PC-3 (cell line): Measurements from ENCODE around the gene IFNW1. TPM values are rescaled to one million over a fixed set of nuclear protein-coding genes. Genes with fewer than 3 reads are reported as not detected.

Experiments used
- ATAC-seq: fragments of 200-7000 bp; cut with Tn5 transposase; 2 replicates; pipeline ENCODE4 v1.9.1; 2020; ENCODE audit warnings: mild to moderate bottlenecking, moderate library complexity
- BruUV-seq: library from RNA; stranded (reverse); fragments of 400-500 nt; replicated peaks from 2 replicates; lab custom pipeline; 2021; lab: Mats Ljungman, UMichigan
- CTCF ChIA-PET: fragments of 300-600 bp; sonication (Branson Sonifier 250); formaldehyde crosslinking; loops from one replicate; lab custom pipeline; 2022; ENCODE audit warnings: antibody characterized with exemption; lab: Charles Lee
- POLR2A ChIA-PET: fragments of 300-600 bp; sonication (Branson Sonifier 250); formaldehyde crosslinking; loops from one replicate; lab custom pipeline; 2022; ENCODE audit warnings: antibody characterized with exemption; ENCODE audit not compliant: unreplicated experiment; lab: Charles Lee
- DNase-seq: peaks from one replicate; pipeline ENCODE4 v3.0.0-alpha.2; 2015
- H2AFZ ChIP-seq: fragments of 300-600 bp; sonication (generic); 2 replicates; pipeline ENCODE4 v1.6.0; 2016; ENCODE audit warnings: antibody characterized with exemption, low read length
- H3F3A ChIP-seq: fragments of 300-600 bp; sonication (generic); one replicate; pipeline ENCODE4 v1.6.0; 2017; ENCODE audit warnings: antibody characterized with exemption, low read length, control low read depth, mild to moderate bottlenecking; ENCODE audit not compliant: unreplicated experiment
- H3K27ac ChIP-seq: fragments of 300-600 bp; sonication (generic); 2 replicates; pipeline ENCODE4 v1.5.1; 2016; ENCODE audit warnings: mild to moderate bottlenecking, low read length
- H3K27me3 ChIP-seq: fragments of 300-600 bp; sonication (generic); 2 replicates; pipeline ENCODE4 v1.6.1; 2016; ENCODE audit warnings: low read length, mixed read lengths
- H3K36me3 ChIP-seq: fragments of 300-600 bp; sonication (generic); 2 replicates; pipeline ENCODE4 v1.6.1; 2016; ENCODE audit warnings: low read depth, mixed run types, low read length, mixed read lengths
- H3K4me1 ChIP-seq: fragments of 300-600 bp; sonication (generic); 2 replicates; pipeline ENCODE4 v1.5.1; 2016; ENCODE audit warnings: low read length; ENCODE audit not compliant: insufficient read depth
- H3K4me2 ChIP-seq: fragments of 300-600 bp; sonication (generic); 2 replicates; pipeline ENCODE4 v1.6.0; 2016; ENCODE audit warnings: low read length
- H3K4me3 ChIP-seq: fragments of 300-600 bp; sonication (generic); 2 replicates; pipeline ENCODE4 v1.5.1; 2016; ENCODE audit warnings: mild to moderate bottlenecking, low read length, mixed read lengths
- H3K79me2 ChIP-seq: fragments of 300-600 bp; sonication (generic); 2 replicates; pipeline ENCODE4 v1.6.1; 2017; ENCODE audit warnings: low read length, mixed read lengths
- H3K9ac ChIP-seq: fragments of 300-600 bp; sonication (generic); 2 replicates; pipeline ENCODE4 v1.6.0; 2016; ENCODE audit warnings: mild to moderate bottlenecking, low read length
- H3K9me2 ChIP-seq: fragments of 300-600 bp; sonication (generic); replicated peaks from 2 replicates; pipeline ENCODE4 v1.6.1; 2016; ENCODE audit warnings: mixed run types, low read length, mixed read lengths
- H3K9me3 ChIP-seq: fragments of 300-600 bp; sonication (generic); 2 replicates; pipeline ENCODE4 v1.6.1; 2016; ENCODE audit warnings: low read length, mixed read lengths
- H4K20me1 ChIP-seq: fragments of 300-600 bp; sonication (generic); 2 replicates; pipeline ENCODE4 v1.6.1; 2016; ENCODE audit warnings: low read length, mixed read lengths
- CTCF ChIP-seq: fragments of 300-600 bp; sonication (generic); conservative IDR thresholded peaks from 2 replicates; pipeline ENCODE4 v1.5.1; 2017; ENCODE audit warnings: antibody characterized with exemption, low read depth, mild to moderate bottlenecking, low read length
- EZH2 ChIP-seq: fragments of 300-600 bp; sonication (generic); IDR thresholded peaks from one replicate; pipeline ENCODE4 v1.6.1; 2017; ENCODE audit warnings: antibody characterized with exemption, mild to moderate bottlenecking, low read length; ENCODE audit not compliant: unreplicated experiment
- EZH2phosphoT487 ChIP-seq: fragments of 300-600 bp; sonication (generic); IDR thresholded peaks from 2 replicates; pipeline ENCODE4 v1.6.1; 2018; ENCODE audit warnings: mild to moderate bottlenecking, antibody characterized with exemption, low read length, borderline replicate concordance
- intact Hi-C: fragments of 100-400 bp; cut with micrococcal nuclease; formaldehyde crosslinking; loops from 2 replicates; pipeline ENCODE4 v1.9.0; 2023
- total RNA-seq: library from RNA; depleted of rRNA; stranded (reverse); fragments of >200 nt; gene quantifications from 2 replicates; pipeline ENCODE4 v1.2.3, GENCODE V29; 2014

Gene IFNW1
- total RNA-seq, 1 experiment from 2014 or later: not detected

DNA sequence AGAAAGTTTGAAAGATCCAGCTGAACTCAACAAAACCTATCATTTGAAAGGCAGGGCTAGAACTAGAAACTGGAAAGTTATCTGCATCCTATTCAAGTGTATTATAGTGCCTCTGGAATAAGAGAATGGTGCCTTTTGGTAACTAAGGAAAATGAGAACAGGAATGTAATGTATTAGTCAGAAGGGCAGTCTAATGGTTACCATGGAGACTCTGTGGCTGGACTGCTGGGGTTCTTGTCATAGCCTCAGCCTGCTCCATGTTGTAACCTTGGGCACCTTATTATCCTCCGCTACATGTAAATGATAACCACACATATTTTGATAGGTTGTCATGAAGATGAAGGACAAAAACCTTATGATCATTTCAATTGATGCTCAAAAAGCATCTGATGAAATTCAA is 39.3 kb downstream of the IFNW1 start:
- TF ChIP-seq EZH2phosphoT487: no peak
- TF ChIP-seq CTCF: no peak
- no peak for TF ChIP-seq EZH2

DNA sequence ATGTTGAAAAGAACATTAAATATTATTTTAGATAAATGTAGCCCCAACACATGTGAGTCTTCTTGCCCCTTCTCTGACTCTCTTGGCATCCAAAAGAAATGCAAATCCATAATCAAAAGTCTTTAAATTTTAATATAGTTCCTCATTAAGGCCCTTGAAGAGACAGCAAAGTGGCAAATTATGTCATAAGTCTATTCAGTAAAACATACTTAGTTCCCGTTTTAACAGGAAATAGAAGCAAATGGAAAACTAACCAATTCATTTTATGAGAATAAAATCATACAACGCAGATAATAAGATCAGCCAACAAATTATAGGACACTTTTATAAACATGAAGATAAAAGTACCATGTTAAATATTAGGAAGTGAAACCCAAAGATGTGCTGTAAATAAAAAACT is 43.8 kb downstream of the IFNW1 start:
- CTCF ChIA-PET: no interaction called here
- no peak for ATAC-seq

More for the DNA sequence above, 39.3 kb downstream of the IFNW1 start:
- no peak overlapping the region for H3K9ac ChIP-seq
- H4K20me1 ChIP-seq: no peaks in the 10 kb centered on the region
- no peak overlapping the region for H3K27ac ChIP-seq
- no peaks in the 10 kb centered on the region for H3K79me2 ChIP-seq
- H3K9me3 ChIP-seq: no peaks in the 10 kb centered on the region
- ATAC-seq (no peak), DNase-seq (no peak)
- no TSS peak for BruUV-seq
- no peak overlapping the region for H3K4me2 ChIP-seq
- ChIA-PET CTCF (no interaction called here), POLR2A (no interaction called here)
- no peaks in the 10 kb centered on the region for H3F3A ChIP-seq
- intact Hi-C loops: loop anchor here (5.0 to 10.0 kb wide), 3 partner anchors 115 to 748 kb away; no protein-coding TSS in a partner anchor
- H3K9me2 ChIP-seq: no peaks in the 10 kb centered on the region
- no peak overlapping the region for H3K4me3 ChIP-seq
- H3K36me3 ChIP-seq: no peaks in the 10 kb centered on the region
- no peaks in the 10 kb centered on the region for H3K4me1 ChIP-seq
- H2AFZ ChIP-seq: no peak overlapping the region
- H3K27me3 ChIP-seq: no peaks in the 10 kb centered on the region

More for the DNA sequence above, 43.8 kb downstream of the IFNW1 start:
- no peaks in the 10 kb centered on the region for H3F3A ChIP-seq
- H3K9me2 ChIP-seq: no peaks in the 10 kb centered on the region
- H3K9ac ChIP-seq: no peak overlapping the region
- H2AFZ ChIP-seq: no peak overlapping the region
- no peak overlapping the region for H3K4me2 ChIP-seq
- no peaks in the 10 kb centered on the region for H3K27me3 ChIP-seq
- H3K79me2 ChIP-seq: no peaks in the 10 kb centered on the region
- intact Hi-C loops: no loop called here
- no peaks in the 10 kb centered on the region for H3K9me3 ChIP-seq
- H3K27ac ChIP-seq: no peak overlapping the region
- peaks cover 9% of the 10 kb centered on the region for H3K4me1 ChIP-seq
- BruUV-seq: no TSS peak
- no peak overlapping the region for H3K4me3 ChIP-seq
- no peaks in the 10 kb centered on the region for H4K20me1 ChIP-seq
- POLR2A ChIA-PET: no interaction called here
- DNase-seq: no peak
- TF ChIP-seq EZH2phosphoT487: no peak
- no peak for TF ChIP-seq CTCF
- TF ChIP-seq EZH2: no peak
- H3K36me3 ChIP-seq: no peaks in the 10 kb centered on the region
